Activated naive CD8-positive, alpha-beta T cell treated with anti-CD3 and anti-CD28 coated beads, Interleukin-2, amount 50 U/mL, for 16 hours (primary cell): ENCODE measurements around the gene NFILZ.
A peak's percentile ranks its signal among the peaks of the same experiment; 100 is the strongest.

Source experiments
- DNase-seq: peaks from one replicate; pipeline ENCODE4 v3.0.0-alpha.2; 2020; ENCODE audit warnings: low read depth, low spot score

The NFILZ gene

GRCh38 chr19:8629996-8630683, at the start of gene NFILZ:
Gene NFILZ, plus strand, starts transcription at chr19:8630633. Its CDS starts 46,133 bp downstream, at chr19:8676766.
- DNase-seq: no peak

- DNase-seq: peak; percentile 65
Measured at GRCh38 chr19:8580710-8581281, 49.6 kb upstream of the NFILZ start.

- DNase-seq: no peak
Measured at GRCh38 chr19:8584965-8585893, 45.2 kb upstream of the NFILZ start.

- no peak for DNase-seq
Measured at GRCh38 chr19:8585894-8586750, 44.3 kb upstream of the NFILZ start.

- DNase-seq: no peak
Measured at GRCh38 chr19:8589177-8589714, 41.2 kb upstream of the NFILZ start.

GRCh38 chr19:8592231-8593009, 38.0 kb upstream of the NFILZ start:
- DNase-seq: peak; percentile 91

- no peak for DNase-seq
Measured at GRCh38 chr19:8593931-8594330, 36.5 kb upstream of the NFILZ start.

GRCh38 chr19:8595651-8596050, 34.8 kb upstream of the NFILZ start:
- no peak for DNase-seq

GRCh38 chr19:8596168-8596567, 34.3 kb upstream of the NFILZ start:
- no peak for DNase-seq

GRCh38 chr19:8600064-8600463, 30.4 kb upstream of the NFILZ start:
- DNase-seq: no peak

- no peak for DNase-seq
Measured at GRCh38 chr19:8600816-8601215, 29.6 kb upstream of the NFILZ start.

GRCh38 chr19:8601796-8602195, 28.6 kb upstream of the NFILZ start:
- no peak for DNase-seq

GRCh38 chr19:8605514-8605913, 24.9 kb upstream of the NFILZ start:
- DNase-seq: no peak

GRCh38 chr19:8607386-8607785, 23.0 kb upstream of the NFILZ start:
- DNase-seq: no peak

- DNase-seq: no peak
Measured at GRCh38 chr19:8608941-8609278, 21.5 kb upstream of the NFILZ start.

- DNase-seq: no peak
Measured at GRCh38 chr19:8609279-8610040, 21.0 kb upstream of the NFILZ start.

- DNase-seq: no peak
Measured at GRCh38 chr19:8610041-8610935, 20.1 kb upstream of the NFILZ start, which contains the start of gene ADAMTS10. Gene ADAMTS10, minus strand, starts transcription at chr19:8610715. Its CDS starts 5,005 bp downstream, at chr19:8605710.

GRCh38 chr19:8610936-8611300, 19.5 kb upstream of the NFILZ start:
- no peak for DNase-seq

- DNase-seq: no peak
Measured at GRCh38 chr19:8611391-8611876, 19.0 kb upstream of the NFILZ start.
